ENCODE data around the gene SSPN. TPM values are rescaled to one million over a fixed set of nuclear protein-coding genes. Genes with fewer than 3 reads are reported as not detected.

SSPN gene
- total and polyA plus RNA-seq, 9 of the 15 experiments (the other 6 are each of a cell fraction or from before 2014, with no cell fraction given) = 0.40 TPM; not detected in 8

DNA sequence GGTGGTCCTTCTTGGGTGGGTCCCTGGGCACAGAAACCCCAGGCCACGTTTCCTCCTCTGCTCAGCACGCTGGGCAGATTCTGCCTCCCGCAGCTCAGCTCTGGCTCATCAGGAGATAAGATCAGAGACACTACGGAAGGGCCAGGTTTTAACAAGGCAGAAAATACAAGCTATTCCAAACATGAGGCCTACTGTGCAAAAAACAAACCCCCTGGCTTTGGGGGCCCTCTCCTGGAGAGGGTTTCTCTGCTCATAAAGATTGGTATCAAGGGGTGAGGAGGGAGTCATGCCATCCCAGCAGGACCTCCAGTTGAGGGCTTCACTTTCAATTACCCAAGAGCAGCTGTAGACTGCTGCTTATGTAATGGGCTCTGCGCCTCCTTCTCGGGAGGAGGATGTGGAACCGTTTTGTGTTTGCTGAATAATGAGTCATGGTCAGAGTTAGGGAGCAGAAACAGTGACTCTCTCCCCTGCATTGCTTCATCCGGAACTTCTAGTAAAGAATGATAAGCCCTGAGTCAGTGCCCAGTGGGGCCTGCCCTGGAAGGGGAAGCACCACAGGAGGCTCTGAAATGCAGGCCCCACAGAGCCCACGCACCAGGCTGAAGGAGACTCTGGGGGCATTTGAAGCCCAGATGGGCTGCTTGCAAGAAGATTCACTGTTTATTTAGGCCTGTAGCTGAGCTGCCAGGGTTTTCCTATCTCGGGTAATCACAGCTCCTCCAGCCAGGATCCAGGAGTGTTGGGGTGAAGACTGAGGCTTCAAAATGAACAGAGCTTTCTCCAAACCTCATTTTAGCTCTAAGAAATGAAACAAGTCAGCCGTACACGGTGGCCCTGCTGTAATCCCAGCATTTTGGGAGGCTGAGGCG, 79.3 kb downstream of the SSPN start (continued):
- no peak for TF ChIP-seq STAG1 (CRISPR knock-in tag; IDR thresholded peaks at IDR 0.05; ENCODE audit: borderline replicate concordance)
- TF ChIP-seq JUNB (CRISPR knock-in tag; conservative IDR thresholded peaks at IDR 0.05) = peak; percentile 79; the same call in 1 of the 2 replicates
- TF ChIP-seq, protein P1, sequence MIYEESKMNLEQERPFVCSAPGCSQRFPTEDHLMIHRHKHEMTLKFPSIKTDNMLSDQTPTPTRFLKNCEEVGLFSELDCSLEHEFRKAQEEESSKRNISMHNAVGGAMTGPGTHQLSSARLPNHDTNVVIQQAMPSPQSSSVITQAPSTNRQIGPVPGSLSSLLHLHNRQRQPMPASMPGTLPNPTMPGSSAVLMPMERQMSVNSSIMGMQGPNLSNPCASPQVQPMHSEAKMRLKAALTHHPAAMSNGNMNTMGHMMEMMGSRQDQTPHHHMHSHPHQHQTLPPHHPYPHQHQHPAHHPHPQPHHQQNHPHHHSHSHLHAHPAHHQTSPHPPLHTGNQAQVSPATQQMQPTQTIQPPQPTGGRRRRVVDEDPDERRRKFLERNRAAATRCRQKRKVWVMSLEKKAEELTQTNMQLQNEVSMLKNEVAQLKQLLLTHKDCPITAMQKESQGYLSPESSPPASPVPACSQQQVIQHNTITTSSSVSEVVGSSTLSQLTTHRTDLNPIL (CRISPR knock-in tag; IDR thresholded peaks at IDR 0.05) = peak; percentile 16; the same call in 1 of the 2 replicates
- TF ChIP-seq HNRNPH1 (optimal IDR thresholded peaks at IDR 0.05; ENCODE audit: low read depth, low read length) = no peak
- no peak for TF ChIP-seq ZNF140 (CRISPR knock-in tag; IDR thresholded peaks at IDR 0.05)
- peak; percentile 74; the same call in 1 of the 2 replicates for TF ChIP-seq MTA1 (IDR thresholded peaks at IDR 0.05; ENCODE audit: borderline replicate concordance)
- peak; percentile 67 for TF ChIP-seq ELF1 (tag; IDR thresholded peaks at IDR 0.05)
- TF ChIP-seq, protein P2, sequence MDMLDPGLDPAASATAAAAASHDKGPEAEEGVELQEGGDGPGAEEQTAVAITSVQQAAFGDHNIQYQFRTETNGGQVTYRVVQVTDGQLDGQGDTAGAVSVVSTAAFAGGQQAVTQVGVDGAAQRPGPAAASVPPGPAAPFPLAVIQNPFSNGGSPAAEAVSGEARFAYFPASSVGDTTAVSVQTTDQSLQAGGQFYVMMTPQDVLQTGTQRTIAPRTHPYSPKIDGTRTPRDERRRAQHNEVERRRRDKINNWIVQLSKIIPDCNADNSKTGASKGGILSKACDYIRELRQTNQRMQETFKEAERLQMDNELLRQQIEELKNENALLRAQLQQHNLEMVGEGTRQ (CRISPR knock-in tag; IDR thresholded peaks at IDR 0.05) = no peak
- no peak for TF ChIP-seq U2AF1 (optimal IDR thresholded peaks at IDR 0.05; ENCODE audit: low read depth, low read length)
- TF ChIP-seq, protein P3, sequence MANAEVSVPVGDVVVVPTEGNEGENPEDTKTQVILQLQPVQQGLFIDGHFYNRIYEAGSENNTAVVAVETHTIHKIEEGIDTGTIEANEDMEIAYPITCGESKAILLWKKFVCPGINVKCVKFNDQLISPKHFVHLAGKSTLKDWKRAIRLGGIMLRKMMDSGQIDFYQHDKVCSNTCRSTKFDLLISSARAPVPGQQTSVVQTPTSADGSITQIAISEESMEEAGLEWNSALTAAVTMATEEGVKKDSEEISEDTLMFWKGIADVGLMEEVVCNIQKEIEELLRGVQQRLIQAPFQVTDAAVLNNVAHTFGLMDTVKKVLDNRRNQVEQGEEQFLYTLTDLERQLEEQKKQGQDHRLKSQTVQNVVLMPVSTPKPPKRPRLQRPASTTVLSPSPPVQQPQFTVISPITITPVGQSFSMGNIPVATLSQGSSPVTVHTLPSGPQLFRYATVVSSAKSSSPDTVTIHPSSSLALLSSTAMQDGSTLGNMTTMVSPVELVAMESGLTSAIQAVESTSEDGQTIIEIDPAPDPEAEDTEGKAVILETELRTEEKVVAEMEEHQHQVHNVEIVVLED (CRISPR knock-in tag; IDR thresholded peaks at IDR 0.05) = no peak
- no peak for TF ChIP-seq KHSRP (IDR thresholded peaks at IDR 0.05)
- TF ChIP-seq, protein P4, sequence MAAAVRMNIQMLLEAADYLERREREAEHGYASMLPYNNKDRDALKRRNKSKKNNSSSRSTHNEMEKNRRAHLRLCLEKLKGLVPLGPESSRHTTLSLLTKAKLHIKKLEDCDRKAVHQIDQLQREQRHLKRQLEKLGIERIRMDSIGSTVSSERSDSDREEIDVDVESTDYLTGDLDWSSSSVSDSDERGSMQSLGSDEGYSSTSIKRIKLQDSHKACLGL (CRISPR knock-in tag; IDR thresholded peaks at IDR 0.05; ENCODE audit: borderline replicate concordance, poor library complexity, severe bottlenecking) = no peak
- TF ChIP-seq SMAD4 (CRISPR knock-in tag; conservative IDR thresholded peaks at IDR 0.05) = peak; percentile 89
- TF ChIP-seq KLF13 (tag; IDR thresholded peaks at IDR 0.05; ENCODE audit: borderline replicate concordance, low read depth) = no peak
- TF ChIP-seq, protein P5, sequence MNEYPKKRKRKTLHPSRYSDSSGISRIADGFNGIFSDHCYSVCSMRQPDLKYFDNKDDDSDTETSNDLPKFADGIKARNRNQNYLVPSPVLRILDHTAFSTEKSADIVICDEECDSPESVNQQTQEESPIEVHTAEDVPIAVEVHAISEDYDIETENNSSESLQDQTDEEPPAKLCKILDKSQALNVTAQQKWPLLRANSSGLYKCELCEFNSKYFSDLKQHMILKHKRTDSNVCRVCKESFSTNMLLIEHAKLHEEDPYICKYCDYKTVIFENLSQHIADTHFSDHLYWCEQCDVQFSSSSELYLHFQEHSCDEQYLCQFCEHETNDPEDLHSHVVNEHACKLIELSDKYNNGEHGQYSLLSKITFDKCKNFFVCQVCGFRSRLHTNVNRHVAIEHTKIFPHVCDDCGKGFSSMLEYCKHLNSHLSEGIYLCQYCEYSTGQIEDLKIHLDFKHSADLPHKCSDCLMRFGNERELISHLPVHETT (CRISPR knock-in tag; conservative IDR thresholded peaks at IDR 0.05 in 1 of 2, IDR thresholded peaks at IDR 0.05 in 1 of 2) = peak in 1 of 2 experiments; percentile 81; a peak in 1 of 4 replicates
- TF ChIP-seq, protein P6, sequence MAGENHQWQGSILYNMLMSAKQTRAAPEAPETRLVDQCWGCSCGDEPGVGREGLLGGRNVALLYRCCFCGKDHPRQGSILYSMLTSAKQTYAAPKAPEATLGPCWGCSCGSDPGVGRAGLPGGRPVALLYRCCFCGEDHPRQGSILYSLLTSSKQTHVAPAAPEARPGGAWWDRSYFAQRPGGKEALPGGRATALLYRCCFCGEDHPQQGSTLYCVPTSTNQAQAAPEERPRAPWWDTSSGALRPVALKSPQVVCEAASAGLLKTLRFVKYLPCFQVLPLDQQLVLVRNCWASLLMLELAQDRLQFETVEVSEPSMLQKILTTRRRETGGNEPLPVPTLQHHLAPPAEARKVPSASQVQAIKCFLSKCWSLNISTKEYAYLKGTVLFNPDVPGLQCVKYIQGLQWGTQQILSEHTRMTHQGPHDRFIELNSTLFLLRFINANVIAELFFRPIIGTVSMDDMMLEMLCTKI (IDR thresholded peaks at IDR 0.05; ENCODE audit: partially characterized antibody) = no peak
- no peak for TF ChIP-seq KDM2B (CRISPR knock-in tag; IDR thresholded peaks at IDR 0.05)
- no peak for TF ChIP-seq CHD1 (IDR thresholded peaks at IDR 0.05; ENCODE audit: low read length)
- TF ChIP-seq RBM22 (IDR thresholded peaks at IDR 0.05; ENCODE audit: low read depth, low read length, poor library complexity, severe bottlenecking) = no peak

Measured in K562 (cell line).